HEK293 (cell line): Measurements from ENCODE around the gene OTUD6A.

Source experiments
- BCL11A ChIP-seq: fragments of 450-650 bp; formaldehyde crosslinking; IDR thresholded peaks from 2 replicates; pipeline ENCODE4 v1.5.1; 2016; ENCODE audit warnings: low read depth, missing biosample characterization, missing genetic modification characterization
- GLIS2 ChIP-seq: fragments of 450-650 bp; formaldehyde crosslinking; IDR thresholded peaks from 2 replicates; pipeline ENCODE4 v1.5.1; 2016; ENCODE audit warnings: missing biosample characterization, missing genetic modification characterization
- HOXA7 ChIP-seq: sonication (generic); formaldehyde crosslinking; IDR thresholded peaks from 2 replicates; pipeline ENCODE4 v1.8.1; 2022; ENCODE audit warnings: missing genetic modification reagents, borderline replicate concordance
- MEIS1 ChIP-seq: sonication (generic); formaldehyde crosslinking; IDR thresholded peaks from 2 replicates; pipeline ENCODE4 v1.8.1; 2022; ENCODE audit warnings: missing genetic modification reagents, mild to moderate bottlenecking, borderline replicate concordance
- SP3 ChIP-seq: fragments of 450-650 bp; formaldehyde crosslinking; IDR thresholded peaks from 2 replicates; pipeline ENCODE4 v1.5.1; 2016; ENCODE audit warnings: missing biosample characterization, missing genetic modification characterization
- ZFP69B ChIP-seq: fragments of 450-650 bp; formaldehyde crosslinking; IDR thresholded peaks from 2 replicates; pipeline ENCODE4 v1.5.1; 2016; ENCODE audit warnings: missing biosample characterization, missing genetic modification characterization
- ZNF16 ChIP-seq: fragments of 450-650 bp; formaldehyde crosslinking; IDR thresholded peaks from 2 replicates; pipeline ENCODE4 v1.5.1; 2016; ENCODE audit warnings: low read depth, missing biosample characterization, missing genetic modification characterization
- ZNF223 ChIP-seq: fragments of 450-650 bp; formaldehyde crosslinking; IDR thresholded peaks from 2 replicates; pipeline ENCODE4 v1.5.1; 2016; ENCODE audit warnings: missing biosample characterization, missing genetic modification characterization
- ZNF24 ChIP-seq: fragments of 450-650 bp; formaldehyde crosslinking; IDR thresholded peaks from 2 replicates; pipeline ENCODE4 v1.5.1; 2016; ENCODE audit warnings: missing biosample characterization, missing genetic modification characterization
- ZNF791 ChIP-seq: fragments of 450-650 bp; formaldehyde crosslinking; IDR thresholded peaks from 2 replicates; pipeline ENCODE4 v1.5.1; 2016; ENCODE audit warnings: missing biosample characterization, missing genetic modification characterization
- TF ChIP-seq, protein P1 (sequence below): fragments of 450-650 bp; formaldehyde crosslinking; IDR thresholded peaks from 2 replicates; pipeline ENCODE4 v1.5.1; 2016; ENCODE audit warnings: missing biosample characterization, missing genetic modification characterization
- TF ChIP-seq, protein P2 (sequence below): fragments of 450-650 bp; formaldehyde crosslinking; IDR thresholded peaks from 2 replicates; pipeline ENCODE4 v1.5.1; 2016; ENCODE audit warnings: missing biosample characterization, missing genetic modification characterization
- TF ChIP-seq, protein P3 (sequence below): fragments of 450-650 bp; IDR thresholded peaks from 2 replicates; pipeline ENCODE4 v1.5.1; 2018; ENCODE audit warnings: missing biosample characterization, missing genetic modification characterization
- TF ChIP-seq, protein P4 (sequence below): sonication (generic); formaldehyde crosslinking; IDR thresholded peaks from 2 replicates; pipeline ENCODE4 v1.8.1; 2022; ENCODE audit warnings: mild to moderate bottlenecking, moderate library complexity, missing genetic modification reagents

DNA sequence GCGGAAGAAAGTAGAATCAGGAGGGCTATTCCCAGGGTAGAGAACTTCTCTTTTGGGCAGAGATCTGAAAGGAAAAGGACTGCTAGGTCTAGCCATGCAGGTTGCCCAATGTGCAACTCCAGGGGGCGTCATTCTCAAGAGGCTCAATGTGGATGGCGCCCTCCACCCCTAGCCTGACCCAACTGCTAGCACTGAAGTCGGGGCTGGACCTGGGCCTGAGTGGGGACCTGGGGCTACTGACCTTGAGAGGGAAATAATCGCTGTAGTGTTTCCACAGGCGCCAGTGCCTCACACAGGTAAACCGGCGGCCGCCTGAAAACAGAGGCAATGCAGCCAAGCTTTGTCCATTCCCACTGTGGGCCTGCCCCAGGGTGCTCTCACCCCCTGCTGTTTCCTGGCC lies 18.6 kb upstream of the OTUD6A start:
- TF ChIP-seq, protein P1, sequence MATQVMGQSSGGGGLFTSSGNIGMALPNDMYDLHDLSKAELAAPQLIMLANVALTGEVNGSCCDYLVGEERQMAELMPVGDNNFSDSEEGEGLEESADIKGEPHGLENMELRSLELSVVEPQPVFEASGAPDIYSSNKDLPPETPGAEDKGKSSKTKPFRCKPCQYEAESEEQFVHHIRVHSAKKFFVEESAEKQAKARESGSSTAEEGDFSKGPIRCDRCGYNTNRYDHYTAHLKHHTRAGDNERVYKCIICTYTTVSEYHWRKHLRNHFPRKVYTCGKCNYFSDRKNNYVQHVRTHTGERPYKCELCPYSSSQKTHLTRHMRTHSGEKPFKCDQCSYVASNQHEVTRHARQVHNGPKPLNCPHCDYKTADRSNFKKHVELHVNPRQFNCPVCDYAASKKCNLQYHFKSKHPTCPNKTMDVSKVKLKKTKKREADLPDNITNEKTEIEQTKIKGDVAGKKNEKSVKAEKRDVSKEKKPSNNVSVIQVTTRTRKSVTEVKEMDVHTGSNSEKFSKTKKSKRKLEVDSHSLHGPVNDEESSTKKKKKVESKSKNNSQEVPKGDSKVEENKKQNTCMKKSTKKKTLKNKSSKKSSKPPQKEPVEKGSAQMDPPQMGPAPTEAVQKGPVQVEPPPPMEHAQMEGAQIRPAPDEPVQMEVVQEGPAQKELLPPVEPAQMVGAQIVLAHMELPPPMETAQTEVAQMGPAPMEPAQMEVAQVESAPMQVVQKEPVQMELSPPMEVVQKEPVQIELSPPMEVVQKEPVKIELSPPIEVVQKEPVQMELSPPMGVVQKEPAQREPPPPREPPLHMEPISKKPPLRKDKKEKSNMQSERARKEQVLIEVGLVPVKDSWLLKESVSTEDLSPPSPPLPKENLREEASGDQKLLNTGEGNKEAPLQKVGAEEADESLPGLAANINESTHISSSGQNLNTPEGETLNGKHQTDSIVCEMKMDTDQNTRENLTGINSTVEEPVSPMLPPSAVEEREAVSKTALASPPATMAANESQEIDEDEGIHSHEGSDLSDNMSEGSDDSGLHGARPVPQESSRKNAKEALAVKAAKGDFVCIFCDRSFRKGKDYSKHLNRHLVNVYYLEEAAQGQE (tag by site-specific recombination): no peak
- TF ChIP-seq SP3 (tag by site-specific recombination): no peak
- TF ChIP-seq ZNF223 (tag by site-specific recombination): no peak
- no peak for TF ChIP-seq ZNF791 (tag by site-specific recombination)
- no peak for TF ChIP-seq BCL11A (tag by site-specific recombination)
- no peak for TF ChIP-seq ZNF24
- TF ChIP-seq, protein P2, sequence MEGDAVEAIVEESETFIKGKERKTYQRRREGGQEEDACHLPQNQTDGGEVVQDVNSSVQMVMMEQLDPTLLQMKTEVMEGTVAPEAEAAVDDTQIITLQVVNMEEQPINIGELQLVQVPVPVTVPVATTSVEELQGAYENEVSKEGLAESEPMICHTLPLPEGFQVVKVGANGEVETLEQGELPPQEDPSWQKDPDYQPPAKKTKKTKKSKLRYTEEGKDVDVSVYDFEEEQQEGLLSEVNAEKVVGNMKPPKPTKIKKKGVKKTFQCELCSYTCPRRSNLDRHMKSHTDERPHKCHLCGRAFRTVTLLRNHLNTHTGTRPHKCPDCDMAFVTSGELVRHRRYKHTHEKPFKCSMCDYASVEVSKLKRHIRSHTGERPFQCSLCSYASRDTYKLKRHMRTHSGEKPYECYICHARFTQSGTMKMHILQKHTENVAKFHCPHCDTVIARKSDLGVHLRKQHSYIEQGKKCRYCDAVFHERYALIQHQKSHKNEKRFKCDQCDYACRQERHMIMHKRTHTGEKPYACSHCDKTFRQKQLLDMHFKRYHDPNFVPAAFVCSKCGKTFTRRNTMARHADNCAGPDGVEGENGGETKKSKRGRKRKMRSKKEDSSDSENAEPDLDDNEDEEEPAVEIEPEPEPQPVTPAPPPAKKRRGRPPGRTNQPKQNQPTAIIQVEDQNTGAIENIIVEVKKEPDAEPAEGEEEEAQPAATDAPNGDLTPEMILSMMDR: no peak
- TF ChIP-seq, protein P3, sequence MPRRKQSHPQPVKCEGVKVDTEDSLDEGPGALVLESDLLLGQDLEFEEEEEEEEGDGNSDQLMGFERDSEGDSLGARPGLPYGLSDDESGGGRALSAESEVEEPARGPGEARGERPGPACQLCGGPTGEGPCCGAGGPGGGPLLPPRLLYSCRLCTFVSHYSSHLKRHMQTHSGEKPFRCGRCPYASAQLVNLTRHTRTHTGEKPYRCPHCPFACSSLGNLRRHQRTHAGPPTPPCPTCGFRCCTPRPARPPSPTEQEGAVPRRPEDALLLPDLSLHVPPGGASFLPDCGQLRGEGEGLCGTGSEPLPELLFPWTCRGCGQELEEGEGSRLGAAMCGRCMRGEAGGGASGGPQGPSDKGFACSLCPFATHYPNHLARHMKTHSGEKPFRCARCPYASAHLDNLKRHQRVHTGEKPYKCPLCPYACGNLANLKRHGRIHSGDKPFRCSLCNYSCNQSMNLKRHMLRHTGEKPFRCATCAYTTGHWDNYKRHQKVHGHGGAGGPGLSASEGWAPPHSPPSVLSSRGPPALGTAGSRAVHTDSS (tag by site-specific recombination): no peak
- no peak for TF ChIP-seq ZNF16 (tag by site-specific recombination)
- no peak for TF ChIP-seq MEIS1 (CRISPR knock-in tag)
- TF ChIP-seq HOXA7 (CRISPR knock-in tag): no peak
- TF ChIP-seq ZFP69B (tag by site-specific recombination): no peak
- TF ChIP-seq, protein P4, sequence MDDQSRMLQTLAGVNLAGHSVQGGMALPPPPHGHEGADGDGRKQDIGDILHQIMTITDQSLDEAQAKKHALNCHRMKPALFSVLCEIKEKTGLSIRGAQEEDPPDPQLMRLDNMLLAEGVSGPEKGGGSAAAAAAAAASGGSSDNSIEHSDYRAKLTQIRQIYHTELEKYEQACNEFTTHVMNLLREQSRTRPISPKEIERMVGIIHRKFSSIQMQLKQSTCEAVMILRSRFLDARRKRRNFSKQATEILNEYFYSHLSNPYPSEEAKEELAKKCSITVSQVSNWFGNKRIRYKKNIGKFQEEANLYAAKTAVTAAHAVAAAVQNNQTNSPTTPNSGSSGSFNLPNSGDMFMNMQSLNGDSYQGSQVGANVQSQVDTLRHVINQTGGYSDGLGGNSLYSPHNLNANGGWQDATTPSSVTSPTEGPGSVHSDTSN (CRISPR knock-in tag): no peak
- no peak for TF ChIP-seq GLIS2 (tag by site-specific recombination)
